ENCODE data around the gene MTFMT.

Gene MTFMT

DNA sequence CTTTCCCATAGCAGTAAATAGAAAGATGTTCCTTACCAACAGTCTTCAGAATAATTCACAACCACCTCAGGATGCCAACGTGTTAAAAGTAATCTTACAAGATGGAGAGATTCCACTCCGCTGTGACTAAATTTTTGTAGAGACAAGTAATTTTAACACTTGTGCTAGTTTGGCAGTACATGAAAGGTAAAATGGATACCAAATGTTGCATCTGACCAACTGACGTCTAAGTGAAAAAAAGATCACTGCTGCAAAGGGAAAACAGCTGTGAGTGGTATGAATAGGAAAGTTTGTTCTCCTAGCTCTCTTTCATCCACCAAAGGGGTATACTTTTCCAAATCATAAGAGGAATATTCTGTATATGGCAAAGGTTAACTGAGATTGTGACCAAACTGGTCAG, 42.3 kb downstream of the MTFMT start:
- DNase-seq (ENCODE audit: low read depth): no peak

GRCh38 chr15:64985366-64986033, 43.9 kb downstream of the MTFMT start:
- DNase-seq (ENCODE audit: low read depth): no peak

GRCh38 chr15:64982472-64982871, 47.0 kb downstream of the MTFMT start:
- DNase-seq (ENCODE audit: low read depth): no peak

DNA sequence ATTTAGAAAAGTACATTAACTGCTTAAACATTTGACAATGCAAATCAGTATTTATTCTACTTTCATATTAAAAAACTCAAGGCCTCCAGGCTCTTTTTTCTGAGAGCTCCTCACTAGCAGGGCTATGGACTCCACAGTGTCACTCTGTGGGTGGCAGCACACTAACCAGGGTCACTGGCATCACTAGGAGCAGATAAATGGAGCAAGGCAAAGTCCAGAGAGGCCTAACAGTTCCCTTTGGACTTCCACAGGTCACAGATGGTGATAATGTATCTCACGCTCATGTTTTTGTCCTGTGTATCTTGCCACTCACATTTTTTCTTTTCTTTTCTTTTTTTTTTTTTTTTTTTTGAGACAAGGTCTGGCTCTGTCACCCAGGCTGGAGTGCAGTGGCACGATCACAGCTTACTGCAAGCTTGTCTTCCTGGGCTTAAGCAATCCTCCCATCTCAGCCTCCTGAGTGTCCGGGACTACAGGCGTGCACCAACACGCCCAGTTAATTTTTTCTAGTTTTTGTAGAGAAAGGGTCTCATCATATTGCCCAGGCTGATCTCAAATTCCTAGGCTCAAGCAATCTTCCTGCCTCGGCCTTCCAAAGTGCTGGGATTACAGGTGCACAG, 47.5 kb downstream of the MTFMT start:
- DNase-seq (ENCODE audit: low read depth): no peak

- DNase-seq (ENCODE audit: low read depth): no peak
Measured at GRCh38 chr15:64979252-64979710, 50.2 kb downstream of the MTFMT start.

DNA sequence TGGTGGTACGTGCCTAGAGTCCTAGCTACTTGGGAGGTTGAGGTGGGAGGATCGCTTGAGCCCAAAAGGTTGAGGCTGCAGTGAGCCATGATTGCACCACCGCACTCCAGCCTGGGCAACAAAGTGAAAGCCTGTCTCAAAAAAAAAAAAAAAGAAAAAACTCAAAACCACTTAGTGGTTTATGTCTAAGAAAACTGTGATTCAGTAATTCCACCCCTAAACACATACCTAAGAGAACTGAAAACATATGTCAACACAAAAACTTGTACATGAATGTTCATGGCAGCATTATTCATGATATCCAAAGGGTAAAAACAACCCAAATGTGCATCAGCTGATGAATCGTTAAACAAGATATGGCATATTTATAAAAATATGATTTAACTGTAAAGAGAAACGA, 54.0 kb downstream of the MTFMT start:
- DNase-seq (ENCODE audit: low read depth): no peak

- DNase-seq (ENCODE audit: low read depth): no peak
Measured at GRCh38 chr15:64970698-64971097, 58.7 kb downstream of the MTFMT start.

- DNase-seq (ENCODE audit: low read depth): no peak
Measured at GRCh38 chr15:64969401-64969800, 60.0 kb downstream of the MTFMT start.

GRCh38 chr15:64961013-64961412, 68.4 kb downstream of the MTFMT start:
- no peak for DNase-seq (ENCODE audit: low read depth)

GRCh38 chr15:64960153-64960552, 69.3 kb downstream of the MTFMT start:
- DNase-seq (ENCODE audit: low read depth): no peak

DNA sequence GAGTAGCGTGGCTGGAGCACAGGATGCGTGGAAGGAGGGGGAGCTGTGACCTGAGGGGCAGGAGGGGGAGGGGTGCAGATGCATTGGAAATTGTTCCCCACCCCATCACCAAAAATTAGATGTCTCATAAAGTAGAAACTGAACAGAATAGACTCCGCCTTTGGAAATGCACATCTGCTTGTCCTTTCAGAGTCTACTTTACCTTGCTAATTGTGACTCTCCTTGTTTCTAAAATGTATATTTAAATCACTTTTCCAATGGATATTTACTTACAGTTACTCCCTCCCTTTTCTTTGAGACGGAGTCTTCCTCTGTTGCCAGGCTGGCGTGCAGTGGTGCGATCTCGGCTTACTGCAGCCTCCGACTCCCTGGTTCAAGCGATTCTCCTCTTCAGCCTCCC, 70.3 kb downstream of the MTFMT start:
- no peak for DNase-seq (ENCODE audit: low read depth)

DNA sequence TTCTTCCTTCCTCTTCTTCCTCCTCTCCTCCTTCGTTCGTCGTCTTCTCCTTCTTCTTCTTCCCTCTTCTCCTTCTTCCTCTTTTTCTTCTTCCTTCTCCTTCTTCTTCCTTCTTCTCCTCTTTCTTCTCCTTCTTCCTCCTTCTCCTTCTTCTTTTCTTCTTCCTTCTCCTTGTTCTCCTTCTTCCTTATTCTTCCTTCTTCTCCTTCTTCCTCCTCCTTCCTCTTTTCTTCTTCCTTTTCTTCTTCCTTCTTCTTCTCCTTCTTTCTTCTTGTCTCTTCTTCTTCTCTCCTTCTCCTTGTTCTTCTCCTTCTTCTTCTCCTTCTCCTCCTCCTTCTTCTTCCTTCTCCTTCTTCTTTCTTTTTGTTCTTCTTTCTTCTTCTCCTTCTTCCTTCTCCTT, 75.0 kb downstream of the MTFMT start:
- DNase-seq (ENCODE audit: low read depth): no peak

- DNase-seq (ENCODE audit: low read depth): no peak
Measured at GRCh38 chr15:64951777-64952418, 77.5 kb downstream of the MTFMT start.

Measured in activated T-cell treated with anti-CD3 and anti-CD28 coated beads for 1 hour (primary cell).